Measurements from ENCODE around the gene DMKN. TPM values are rescaled to one million over a fixed set of nuclear protein-coding genes. Genes with fewer than 3 reads are reported as not detected.

The DMKN gene
- total and polyA plus RNA-seq, 2 of the 4 experiments (the other 2 are of a cell fraction): 0.36 to 2.4 TPM

GRCh38 chr19:35533201-35533821, 19.9 kb upstream of the DMKN start, which contains the start of gene GAPDHS:
Gene GAPDHS (plus strand): TSS chr19:35533456. CDS start chr19:35533528, 72 bp downstream.
- H4K8ac ChIP-seq (ENCODE audit: low read depth in 2 of 2, low read length in 2 of 2): peak within 1 kb of the TSS in 1 of 2 experiments; percentile 41; a peak in 1 of 4 replicates
- no peak for TF ChIP-seq MAFK (IDR thresholded peaks at IDR 0.05; ENCODE audit: low read depth, low read length)
- no peak for TF ChIP-seq BHLHE40 (IDR thresholded peaks at IDR 0.05; ENCODE audit: low read depth, low read length)
- TF ChIP-seq SMC3 (IDR thresholded peaks at IDR 0.05; ENCODE audit: low read depth, low read length): no peak
- TF ChIP-seq ELK1 (IDR thresholded peaks at IDR 0.05; ENCODE audit: borderline replicate concordance, low read depth, low read length): no peak
- TF ChIP-seq USF2 (IDR thresholded peaks at IDR 0.05; ENCODE audit: low read depth, low read length): no peak
- no peak for TF ChIP-seq MAZ (IDR thresholded peaks at IDR 0.05; ENCODE audit: borderline replicate concordance, low read depth, low read length)
- TF ChIP-seq FOS (IDR thresholded peaks at IDR 0.05; ENCODE audit: low read depth, low read length): no peak
- no peak for TF ChIP-seq CTCF (conservative IDR thresholded peaks at IDR 0.05; ENCODE audit: low read depth, low read length)
- TF ChIP-seq CEBPB (IDR thresholded peaks at IDR 0.05; ENCODE audit: low read depth, low read length): no peak
- no peak for TF ChIP-seq POLR2A (IDR thresholded peaks at IDR 0.05; ENCODE audit: low read depth, low read length)
- TF ChIP-seq RFX5 (IDR thresholded peaks at IDR 0.05; ENCODE audit: low read depth, low read length): no peak
- TF ChIP-seq RCOR1 (IDR thresholded peaks at IDR 0.05; ENCODE audit: insufficient replicate concordance, low read length): no peak
- TF ChIP-seq NFE2L2 (IDR thresholded peaks at IDR 0.05; ENCODE audit: low read depth, low read length): no peak
- TF ChIP-seq RAD21 (IDR thresholded peaks at IDR 0.05; ENCODE audit: low read length): no peak
- TF ChIP-seq CHD1 (IDR thresholded peaks at IDR 0.05; ENCODE audit: low read depth, low read length): no peak
- TF ChIP-seq MXI1 (IDR thresholded peaks at IDR 0.05; ENCODE audit: borderline replicate concordance, low read depth, low read length): no peak
- H3K36me3 ChIP-seq (ENCODE audit: control insufficient read depth, insufficient read depth, low read length): no peaks in the 10 kb centered on the region
- H4K91ac ChIP-seq (ENCODE audit: insufficient read depth, low read depth, low read length): no peak within 1 kb of the TSS
- no peak within 1 kb of the TSS for H3K56ac ChIP-seq (ENCODE audit: extremely low read depth, insufficient read depth, low read length)
- peaks cover 9% of the 10 kb centered on the region for H3K4me1 ChIP-seq (ENCODE audit: control insufficient read depth, insufficient read depth, low read length)
- no TSS peak for BruUV-seq (replicated peaks)
- in situ Hi-C loops (cut with MboI; ENCODE audit: low sequenced_read_pairs) (no loop called here), dilution Hi-C loops (cut with HindIII; ENCODE audit: low sequenced_read_pairs, unreplicated experiment) (no loop called here), intact Hi-C loops (cut with micrococcal nuclease) (no loop called here)
- peak within 1 kb of the TSS; percentile 78 for H3K4me2 ChIP-seq (ENCODE audit: low read depth, low read length)
- H3K14ac ChIP-seq (replicated peaks; ENCODE audit: low read depth, low read length): 0 out of 2 replicates have a peak within 1 kb of the TSS, but pooled peaks have one; percentile 14
- H3K4ac ChIP-seq (ENCODE audit: low read depth, low read length): peak within 1 kb of the TSS; percentile 45; the same call in 1 of the 2 replicates
- no peak within 1 kb of the TSS for H3K27ac ChIP-seq (ENCODE audit: insufficient read depth, low read length)
- POLR2A ChIA-PET (ENCODE audit: unreplicated experiment): no interaction called here
- no peaks in the 10 kb centered on the region for H3K9me3 ChIP-seq (ENCODE audit: control insufficient read depth, insufficient read depth, low read length)
- peaks cover 8% of the 10 kb centered on the region; the same call in 1 of the 2 replicates for H3K27me3 ChIP-seq (ENCODE audit: control insufficient read depth, insufficient read depth, low read length)
- H2BK15ac ChIP-seq (ENCODE audit: low read depth, low read length): no peak within 1 kb of the TSS
- no peaks in the 10 kb centered on the region for H4K20me1 ChIP-seq (ENCODE audit: insufficient read depth, low read length)
- no peak within 1 kb of the TSS for H3K4me3 ChIP-seq (ENCODE audit: insufficient read depth, low read depth, low read length)
- CTCF ChIA-PET: no interaction called here
- H3K18ac ChIP-seq (ENCODE audit: low read depth, low read length): no peak within 1 kb of the TSS
- H3K9ac ChIP-seq (ENCODE audit: low read depth, low read length): no peak within 1 kb of the TSS
- no peak within 1 kb of the TSS for H2BK5ac ChIP-seq (ENCODE audit: low read depth, low read length, poor library complexity, severe bottlenecking)
- DNase-seq (peak; percentile 43), ATAC-seq (ENCODE audit: low read depth) (no peak; the same call in 1 of the 2 replicates)
- H2BK120ac ChIP-seq (ENCODE audit: low read depth, low read length): no peak within 1 kb of the TSS
- H4K5ac ChIP-seq (ENCODE audit: low read depth, low read length): no peak within 1 kb of the TSS
- no peak within 1 kb of the TSS for H2BK20ac ChIP-seq (ENCODE audit: low read depth, low read length)
- peak within 1 kb of the TSS; percentile 86 for H2AFZ ChIP-seq (replicated peaks; ENCODE audit: low read length, poor library complexity)
- peaks cover 10% of the 10 kb centered on the region for H3K9me1 ChIP-seq (ENCODE audit: insufficient read depth, low read length)
- peak within 1 kb of the TSS; percentile 92 for H2AK9ac ChIP-seq (replicated peaks; ENCODE audit: low read depth, low read length, poor library complexity)
- peak within 1 kb of the TSS; percentile 21; the same call in 1 of the 2 replicates for H2AK5ac ChIP-seq (ENCODE audit: low read depth, low read length)
- H3K79me1 ChIP-seq (ENCODE audit: low read depth in 1 of 2, low read length in 2 of 2): no peaks in the 10 kb centered on the region
- 42% methylated on average over 13 of the region's 39 CpGs; no CpG with 5 or more reads in 1 of the 2 experiments for WGBS, 2 experiments (ENCODE audit: extremely low coverage in 2 of 2, insufficient read length in 1 of 2)
- peak within 1 kb of the TSS; percentile 51; the same call in 1 of the 2 replicates for H3K23ac ChIP-seq (ENCODE audit: low read depth, low read length)

Measured in IMR-90 (cell line).